Measurements from ENCODE around the gene MTX1. TPM values are rescaled to one million over a fixed set of nuclear protein-coding genes. Genes with fewer than 3 reads are reported as not detected.

MTX1 gene
- polyA plus RNA-seq, 1 donor (not counting 4 experiments of a cell fraction or from before 2014, with no cell fraction given) = 43.4 TPM

- H3K9ac ChIP-seq (ENCODE audit: control insufficient read depth, extremely low read depth, insufficient read depth, low read length) = peak within 1 kb of the TSS; percentile 77
- dilution Hi-C loops (cut with MboI; ENCODE audit: extremely low pct_ligation_motif_present, low sequenced_read_pairs) = no loop called here
- FAIRE-seq = no peak
- DNase-seq (ENCODE audit: low read depth, low spot score) = no peak
- H3K27me3 ChIP-seq (ENCODE audit: control insufficient read depth, extremely low read depth, insufficient read depth, low read length) = no peaks in the 10 kb centered on the region
- H3K4me1 ChIP-seq (ENCODE audit: control insufficient read depth, extremely low read depth, insufficient read depth, low read length) = peaks cover 19% of the 10 kb centered on the region
- H3K36me3 ChIP-seq (ENCODE audit: control insufficient read depth in 2 of 2, extremely low read depth in 1 of 2, insufficient read depth in 2 of 2, low read length in 2 of 2) = peaks cover 7 to 17% of the 10 kb centered on the region in 2 experiments
- TF ChIP-seq EZH2 (IDR thresholded peaks at IDR 0.05; ENCODE audit: low read length) (no peak), CTCF (optimal IDR thresholded peaks at IDR 0.05 in 1 of 3, IDR thresholded peaks at IDR 0.05 in 1 of 3, conservative IDR thresholded peaks at IDR 0.05 in 1 of 3; ENCODE audit: extremely low read depth in 1 of 3, insufficient read depth in 2 of 3, low read length in 3 of 3) (no peak)
- peak within 1 kb of the TSS; percentile 77 to 83 (median 81) for H3K4me3 ChIP-seq (ENCODE audit: control insufficient read depth in 2 of 3, extremely low read depth in 1 of 3, insufficient read depth in 2 of 3, low read depth in 1 of 3, low read length in 3 of 3)
- no peaks in the 10 kb centered on the region for H4K20me1 ChIP-seq (ENCODE audit: control insufficient read depth, extremely low read depth, insufficient read depth, low read length)
- no peaks in the 10 kb centered on the region for H3K9me3 ChIP-seq (ENCODE audit: control insufficient read depth, low read depth, low read length)
- H2AFZ ChIP-seq (ENCODE audit: control insufficient read depth, low read length) = peak within 1 kb of the TSS; percentile 93
- H3K9me1 ChIP-seq (ENCODE audit: control insufficient read depth, extremely low read depth, insufficient read depth, low read length) = no peaks in the 10 kb centered on the region
- H3K79me2 ChIP-seq (ENCODE audit: control insufficient read depth, insufficient read depth, low read length) = peaks cover 16% of the 10 kb centered on the region
- peak within 1 kb of the TSS; percentile 94 for H3K4me2 ChIP-seq (ENCODE audit: control insufficient read depth, extremely low read depth, insufficient read depth, low read depth, low read length)
- H3K27ac ChIP-seq (ENCODE audit: control insufficient read depth, insufficient read depth, low read length) = peak within 1 kb of the TSS; percentile 69
These were observed 46.9 kb downstream of the MTX1 start, which contains the start of gene ENTREP3 for GRCh38 chr1:155255243-155256007. Gene ENTREP3 (minus strand): TSS chr1:155255483. CDS start chr1:155254877, 606 bp downstream.

DNA sequence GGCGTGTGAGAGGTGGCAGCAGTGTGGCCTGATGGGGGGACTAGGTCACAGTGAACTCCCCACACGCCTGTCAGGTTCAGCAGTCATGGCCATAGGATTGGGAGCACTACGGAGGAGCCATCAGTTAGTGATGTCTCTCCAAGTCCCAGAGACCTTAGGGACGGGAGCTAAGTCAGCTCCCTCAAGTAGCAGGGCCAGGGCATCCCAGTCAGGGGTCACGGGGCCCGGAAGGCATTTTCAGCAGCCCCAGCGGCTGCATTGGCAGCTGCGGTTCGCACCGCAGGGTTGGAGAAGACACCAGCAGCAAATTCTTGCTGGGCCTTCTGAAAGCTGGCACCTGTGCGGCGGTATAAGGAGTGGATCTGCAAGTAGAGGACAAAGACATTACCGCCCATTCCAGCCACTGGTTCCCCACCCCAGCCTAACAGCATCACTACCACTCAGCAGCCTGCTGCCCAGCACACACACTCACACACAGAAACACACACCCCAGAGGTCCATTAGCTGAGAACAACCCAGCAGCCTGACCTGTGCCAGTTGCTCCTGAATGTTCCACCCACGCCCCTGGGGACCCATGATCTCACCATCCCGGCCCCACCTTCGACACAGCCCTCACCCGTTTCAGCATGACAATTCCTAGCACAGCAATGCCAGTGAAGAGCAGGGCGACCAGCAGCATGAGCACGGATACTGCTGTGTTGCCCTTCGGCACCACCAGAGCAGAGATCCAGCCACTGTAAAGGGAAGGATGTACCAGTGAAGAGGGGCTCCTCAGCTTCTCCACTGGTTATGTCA, 47.8 kb downstream of the MTX1 start:
- TF ChIP-seq CTCF (optimal IDR thresholded peaks at IDR 0.05 in 1 of 3, IDR thresholded peaks at IDR 0.05 in 1 of 3, conservative IDR thresholded peaks at IDR 0.05 in 1 of 3; ENCODE audit: extremely low read depth in 1 of 3, insufficient read depth in 2 of 3, low read length in 3 of 3) (no peak), EZH2 (IDR thresholded peaks at IDR 0.05; ENCODE audit: low read length) (no peak)
- Histone ChIP-seq H3K27ac (ENCODE audit: control insufficient read depth, insufficient read depth, low read length) (peak overlapping the region; percentile 69), H3K4me2 (ENCODE audit: control insufficient read depth, extremely low read depth, insufficient read depth, low read depth, low read length) (peak overlapping the region; percentile 94), H3K9ac (ENCODE audit: control insufficient read depth, extremely low read depth, insufficient read depth, low read length) (peak overlapping the region; percentile 77), H3K27me3 (ENCODE audit: control insufficient read depth, extremely low read depth, insufficient read depth, low read length) (no peaks in the 10 kb centered on the region), H3K9me1 (ENCODE audit: control insufficient read depth, extremely low read depth, insufficient read depth, low read length) (no peaks in the 10 kb centered on the region), H3K79me2 (ENCODE audit: control insufficient read depth, insufficient read depth, low read length) (peaks cover 25% of the 10 kb centered on the region), H3K4me1 (ENCODE audit: control insufficient read depth, extremely low read depth, insufficient read depth, low read length) (peaks cover 24% of the 10 kb centered on the region), H3K4me3 (ENCODE audit: control insufficient read depth in 2 of 3, extremely low read depth in 1 of 3, insufficient read depth in 2 of 3, low read depth in 1 of 3, low read length in 3 of 3) (peak overlapping the region in 1 of 3 experiments; percentile 83), H3K9me3 (ENCODE audit: control insufficient read depth, low read depth, low read length) (no peaks in the 10 kb centered on the region), H4K20me1 (ENCODE audit: control insufficient read depth, extremely low read depth, insufficient read depth, low read length) (no peaks in the 10 kb centered on the region), H3K36me3 (ENCODE audit: control insufficient read depth in 2 of 2, extremely low read depth in 1 of 2, insufficient read depth in 2 of 2, low read length in 2 of 2) (peaks cover 7 to 16% of the 10 kb centered on the region in 2 experiments), H2AFZ (ENCODE audit: control insufficient read depth, low read length) (peak overlapping the region; percentile 30)
- no peak for FAIRE-seq
- no peak for DNase-seq (ENCODE audit: low read depth, low spot score)
- dilution Hi-C loops (cut with MboI; ENCODE audit: extremely low pct_ligation_motif_present, low sequenced_read_pairs) = no loop called here

Measured in keratinocyte (primary cell).